ENCODE data around the gene STIP1. TPM values are rescaled to one million over a fixed set of nuclear protein-coding genes. Genes with fewer than 3 reads are reported as not detected.
A peak's percentile ranks its signal among the peaks of the same experiment; 100 is the strongest.

The STIP1 gene
- total RNA-seq, 4 donors from 2014 or later = 88.6 to 134 (median 94.0) TPM

GRCh38 chr11:64165481-64165841 is 20.5 kb upstream of the STIP1 start:
- no CpG with 5 or more reads among the region's 32 CpGs for WGBS, 2 donors (ENCODE audit: low coverage in 1 of 2)
- peaks cover 0 to 27% (median 8%) of the 10 kb centered on the region in 3 donors for H3K4me1 ChIP-seq
- H3K36me3 ChIP-seq = no peaks in the 10 kb centered on the region
- H3K9me3 ChIP-seq = no peaks in the 10 kb centered on the region
- H3K4me3 ChIP-seq = peak overlapping the region; percentile 64 to 89
- TF ChIP-seq, protein P1, sequence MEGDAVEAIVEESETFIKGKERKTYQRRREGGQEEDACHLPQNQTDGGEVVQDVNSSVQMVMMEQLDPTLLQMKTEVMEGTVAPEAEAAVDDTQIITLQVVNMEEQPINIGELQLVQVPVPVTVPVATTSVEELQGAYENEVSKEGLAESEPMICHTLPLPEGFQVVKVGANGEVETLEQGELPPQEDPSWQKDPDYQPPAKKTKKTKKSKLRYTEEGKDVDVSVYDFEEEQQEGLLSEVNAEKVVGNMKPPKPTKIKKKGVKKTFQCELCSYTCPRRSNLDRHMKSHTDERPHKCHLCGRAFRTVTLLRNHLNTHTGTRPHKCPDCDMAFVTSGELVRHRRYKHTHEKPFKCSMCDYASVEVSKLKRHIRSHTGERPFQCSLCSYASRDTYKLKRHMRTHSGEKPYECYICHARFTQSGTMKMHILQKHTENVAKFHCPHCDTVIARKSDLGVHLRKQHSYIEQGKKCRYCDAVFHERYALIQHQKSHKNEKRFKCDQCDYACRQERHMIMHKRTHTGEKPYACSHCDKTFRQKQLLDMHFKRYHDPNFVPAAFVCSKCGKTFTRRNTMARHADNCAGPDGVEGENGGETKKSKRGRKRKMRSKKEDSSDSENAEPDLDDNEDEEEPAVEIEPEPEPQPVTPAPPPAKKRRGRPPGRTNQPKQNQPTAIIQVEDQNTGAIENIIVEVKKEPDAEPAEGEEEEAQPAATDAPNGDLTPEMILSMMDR (IDR thresholded peaks at IDR 0.05) = no peak
- no peak for TF ChIP-seq EP300 (IDR thresholded peaks at IDR 0.05)
- TF ChIP-seq POLR2AphosphoS5 (IDR thresholded peaks at IDR 0.05) = no peak
- TF ChIP-seq POLR2A (IDR thresholded peaks at IDR 0.05) = no peak
- H3K27me3 ChIP-seq = no peaks in the 10 kb centered on the region
- peak; percentile 6 for ATAC-seq
- H3K27ac ChIP-seq = peak overlapping the region in 3 of 4 donors; percentile 65 to 81 (median 78)

- WGBS, 2 donors (ENCODE audit: low coverage in 1 of 2) = 20% methylated on average over 1 of the region's 92 CpGs; no CpG with 5 or more reads in 1 of the 2 donors
- Histone ChIP-seq H3K27ac (peak within 1 kb of the TSS in 3 of 4 donors; percentile 65 to 81 (median 78)), H3K36me3 (no peaks in the 10 kb centered on the region), H3K4me3 (peak within 1 kb of the TSS; percentile 64 to 89), H3K4me1 (peaks cover 0 to 27% (median 8%) of the 10 kb centered on the region in 3 donors), H3K9me3 (no peaks in the 10 kb centered on the region), H3K27me3 (no peaks in the 10 kb centered on the region)
- peak; percentile 33 for TF ChIP-seq POLR2AphosphoS5 (IDR thresholded peaks at IDR 0.05)
- TF ChIP-seq, protein P1 (IDR thresholded peaks at IDR 0.05) = no peak
- TF ChIP-seq EP300 (IDR thresholded peaks at IDR 0.05) = no peak
- TF ChIP-seq POLR2A (IDR thresholded peaks at IDR 0.05) = peak; percentile 16 to 40
- peak; percentile 97 for ATAC-seq
Observed at GRCh38 chr11:64165842-64166635, 19.9 kb upstream of the STIP1 start, which contains the start of gene MACROD1. TSS of gene MACROD1 (minus strand) at chr11:64166113. CDS start at chr11:64165994, 119 bp downstream.

- Histone ChIP-seq H3K9me3 (no peaks in the 10 kb centered on the region), H3K4me3 (no peak overlapping the region), H3K36me3 (no peaks in the 10 kb centered on the region), H3K27me3 (no peaks in the 10 kb centered on the region), H3K27ac (no peak overlapping the region), H3K4me1 (peaks cover 0 to 13% (median under 1%) of the 10 kb centered on the region in 3 donors)
- TF ChIP-seq POLR2AphosphoS5 (IDR thresholded peaks at IDR 0.05) (no peak), EP300 (IDR thresholded peaks at IDR 0.05) (no peak), POLR2A (IDR thresholded peaks at IDR 0.05) (no peak)
- TF ChIP-seq, protein P1 (IDR thresholded peaks at IDR 0.05) = no peak
- ATAC-seq = no peak
- 86 to 98% methylated on average over 4 of the region's 4 CpGs for WGBS, 2 donors (ENCODE audit: low coverage in 1 of 2)
Observed at GRCh38 chr11:64170419-64170818, 15.6 kb upstream of the STIP1 start.

DNA sequence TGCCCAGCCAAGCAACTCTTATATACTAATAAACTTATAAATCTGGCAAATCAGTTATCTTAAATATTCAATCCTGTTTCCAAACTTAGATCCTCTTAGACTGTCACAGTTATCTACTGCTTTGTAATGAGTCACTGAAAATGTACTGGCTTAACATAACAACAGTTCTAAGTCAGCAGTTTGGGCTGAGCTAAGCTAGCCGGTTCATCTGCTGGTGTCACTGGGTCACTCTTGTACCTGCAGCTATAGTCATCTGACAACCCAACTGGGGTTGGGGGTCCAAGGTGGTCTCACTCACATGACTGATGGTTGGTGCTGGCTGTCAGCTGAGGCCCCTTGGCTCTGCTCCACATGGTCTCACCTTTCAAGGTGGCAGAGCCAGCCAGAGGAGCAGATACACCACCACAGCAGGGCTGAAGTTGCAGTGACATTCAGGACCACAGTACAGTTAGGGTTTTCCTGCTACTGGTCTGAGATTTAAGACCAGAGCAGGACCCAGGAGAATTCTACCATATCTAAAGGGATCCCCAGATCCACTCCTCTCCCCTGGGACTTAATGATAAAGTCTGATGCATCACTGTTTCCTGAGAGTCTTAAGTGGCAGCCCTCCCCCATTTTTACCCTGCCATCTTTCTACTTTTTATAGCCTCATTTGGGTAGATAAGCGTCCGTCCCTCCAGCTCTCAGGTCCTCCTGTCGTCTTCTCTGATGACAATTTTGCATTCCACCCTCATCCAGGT is 12.2 kb upstream of the STIP1 start:
- ATAC-seq = no peak
- no peaks in the 10 kb centered on the region for H3K36me3 ChIP-seq

More for the DNA sequence above, 12.2 kb upstream of the STIP1 start:
- no peak overlapping the region for H3K4me3 ChIP-seq
- H3K4me1 ChIP-seq = no peaks in the 10 kb centered on the region
- TF ChIP-seq POLR2A (IDR thresholded peaks at IDR 0.05) = no peak
- TF ChIP-seq POLR2AphosphoS5 (IDR thresholded peaks at IDR 0.05) = no peak
- TF ChIP-seq EP300 (IDR thresholded peaks at IDR 0.05) = no peak
- TF ChIP-seq, protein P1 (IDR thresholded peaks at IDR 0.05) = no peak
- 91 to 95% methylated on average over 3 to 4 of the region's 4 CpGs for WGBS, 2 donors (ENCODE audit: low coverage in 1 of 2)
- no peaks in the 10 kb centered on the region for H3K27me3 ChIP-seq
- H3K27ac ChIP-seq = no peak overlapping the region
- H3K9me3 ChIP-seq = no peaks in the 10 kb centered on the region

Data from gastroesophageal sphincter (tissue), 4 donors.